A549 (cell line): ENCODE measurements around the gene GCDH. TPM values are rescaled to one million over a fixed set of nuclear protein-coding genes. Genes with fewer than 3 reads are reported as not detected.

ENCODE experiments used
- ATAC-seq, 2 experiments: fragments of 200-7000 bp in 1 of 2; fragments of >200 bp in 1 of 2; cut with Nextera tagmentation in 1 of 2; cut with Tn5 transposase in 1 of 2; 3 replicates each; pipeline versions ENCODE4 v1.8.0 to v1.9.1; 2018 to 2020; ENCODE audit warnings: mild to moderate bottlenecking in 1 of 2, moderate library complexity in 1 of 2
- CTCF ChIA-PET: fragments of 300-600 bp; sonication (Branson Sonifier 250); formaldehyde crosslinking; extraction: SDS; loops from one replicate; lab custom pipeline; 2021; ENCODE audit warnings: antibody characterized with exemption, inconsistent platforms; lab: Yijun Ruan, JAX
- POLR2A ChIA-PET: fragments of 350-600 bp; formaldehyde crosslinking; extraction: SDS; loops from one replicate; lab custom pipeline; 2021; ENCODE audit warnings: antibody characterized with exemption, inconsistent platforms; lab: Yijun Ruan, JAX
- DNase-seq, 2 experiments: peaks; one replicate each; pipeline versions ENCODE4 v3.0.0 to v3.0.0-alpha.2; 2011 to 2016; ENCODE audit warnings: low read depth in 1 of 2, low spot score in 1 of 2
- FAIRE-seq: peaks from 2 replicates; lab custom pipeline; 2011; peaks lifted over from hg19 to GRCh38; lab: Jason Lieb, UNC
- H3K27ac ChIP-seq, 2 experiments: fragments of >200 bp; sonication (Bioruptor Twin); formaldehyde crosslinking; 3 replicates each; pipeline ENCODE4 v1.5.1; 2016 to 2017
- H3K4me1 ChIP-seq: fragments of >200 bp; sonication (Bioruptor Twin); formaldehyde crosslinking; 3 replicates; pipeline ENCODE4 v1.6.1; 2016
- H3K4me2 ChIP-seq: fragments of >200 bp; sonication (Bioruptor Twin); formaldehyde crosslinking; 3 replicates; pipeline ENCODE4 v1.6.1; 2016
- H3K4me3 ChIP-seq: fragments of >200 bp; sonication (Bioruptor Twin); formaldehyde crosslinking; 3 replicates; pipeline ENCODE4 v1.5.1; 2016
- H3K9me3 ChIP-seq: fragments of >200 bp; sonication (Bioruptor Twin); formaldehyde crosslinking; 3 replicates; pipeline ENCODE4 v1.6.1; 2016
- CBX2 ChIP-seq: fragments of 200-600 bp; sonication (generic); IDR thresholded peaks from 2 replicates; pipeline ENCODE4 v1.6.1; 2016; ENCODE audit warnings: low read depth, mild to moderate bottlenecking, borderline replicate concordance
- EHMT2 ChIP-seq: fragments of 200-600 bp; sonication (generic); IDR thresholded peaks from 2 replicates; pipeline ENCODE4 v1.6.1; 2016; ENCODE audit warnings: antibody characterized with exemption, low read depth, mild to moderate bottlenecking, moderate library complexity
- EP300 ChIP-seq, 2 experiments: fragments of >200 bp; sonication (Bioruptor Twin); formaldehyde crosslinking; IDR thresholded peaks; 2 replicates in 1 of 2; 3 replicates in 1 of 2; pipeline ENCODE4 v1.6.1; 2016 to 2017
- FOXS1 ChIP-seq: fragments of 250-450 bp; sonication (Bioruptor Pico); IDR thresholded peaks from 2 replicates; pipeline ENCODE4 v1.5.0; 2020; ENCODE audit warnings: mild to moderate bottlenecking, moderate library complexity
- GATA3 ChIP-seq: IDR thresholded peaks from 2 replicates; pipeline ENCODE4 v1.6.1; 2012; ENCODE audit warnings: borderline replicate concordance
- HDAC2 ChIP-seq: fragments of 200-600 bp; sonication (generic); IDR thresholded peaks from 2 replicates; pipeline ENCODE4 v1.6.1; 2016
- HEYL ChIP-seq: fragments of 250-450 bp; sonication (Bioruptor Pico); IDR thresholded peaks from 2 replicates; pipeline ENCODE4 v1.8.0; 2021; ENCODE audit warnings: mild to moderate bottlenecking, moderate library complexity
- HOXB13 ChIP-seq: fragments of 250-450 bp; sonication (Bioruptor Pico); IDR thresholded peaks from 2 replicates; pipeline ENCODE4 v1.5.0; 2020; ENCODE audit warnings: low read depth, mild to moderate bottlenecking, moderate library complexity
- JUN ChIP-seq, 2 experiments: fragments of >200 bp; sonication (Bioruptor Twin); formaldehyde crosslinking; IDR thresholded peaks; 2 replicates in 1 of 2; 3 replicates in 1 of 2; pipeline ENCODE4 v1.6.1; 2016 to 2017
- JUNB ChIP-seq: fragments of >200 bp; sonication (Bioruptor Twin); formaldehyde crosslinking; IDR thresholded peaks from 2 replicates; pipeline ENCODE4 v1.6.1; 2016
- MYC ChIP-seq: IDR thresholded peaks from 2 replicates; pipeline ENCODE4 v1.6.1; 2012; ENCODE audit warnings: mild to moderate bottlenecking, inconsistent platforms, low read length, improper control_type of control experiment, borderline replicate concordance
- NFE2L2 ChIP-seq: fragments of 150-350 bp; conservative IDR thresholded peaks from 2 replicates; pipeline ENCODE4 v1.6.1; 2014; ENCODE audit warnings: low read length
- NR3C1 ChIP-seq: fragments of >200 bp; sonication (Bioruptor Twin); formaldehyde crosslinking; IDR thresholded peaks from 3 replicates; pipeline ENCODE4 v1.6.1; 2017
- RARB ChIP-seq: fragments of 250-450 bp; sonication (Bioruptor Pico); IDR thresholded peaks from 2 replicates; pipeline ENCODE4 v1.8.0; 2021; ENCODE audit warnings: mild to moderate bottlenecking, moderate library complexity
- REST ChIP-seq: fragments of 200-600 bp; sonication (generic); IDR thresholded peaks from 2 replicates; pipeline ENCODE4 v1.6.1; 2016; ENCODE audit warnings: antibody characterized with exemption, mild to moderate bottlenecking, moderate library complexity
- RFX5 ChIP-seq: fragments of 450-650 bp; IDR thresholded peaks from 2 replicates; pipeline ENCODE4 v1.7.1; 2014; ENCODE audit warnings: antibody characterized with exemption, mild to moderate bottlenecking, moderate library complexity
- TFCP2L1 ChIP-seq: fragments of 250-450 bp; sonication (Bioruptor Pico); IDR thresholded peaks from 2 replicates; pipeline ENCODE4 v1.5.0; 2021; ENCODE audit warnings: mild to moderate bottlenecking
- TP53 ChIP-seq: fragments of 250-450 bp; sonication (Bioruptor Pico); IDR thresholded peaks from 2 replicates; pipeline ENCODE4 v1.5.0; 2021; ENCODE audit warnings: mild to moderate bottlenecking, moderate library complexity
- ZC3H11A ChIP-seq: fragments of 450-650 bp; IDR thresholded peaks from 2 replicates; pipeline ENCODE4 v1.6.1; 2014; ENCODE audit warnings: antibody characterized with exemption, mild to moderate bottlenecking
- ZNF302 ChIP-seq: fragments of 250-450 bp; sonication (Bioruptor Pico); IDR thresholded peaks from 2 replicates; pipeline ENCODE4 v1.9.0; 2021; ENCODE audit warnings: inconsistent platforms, mild to moderate bottlenecking, moderate library complexity
- ZSCAN20 ChIP-seq: fragments of 250-450 bp; sonication (Bioruptor Pico); IDR thresholded peaks from 2 replicates; pipeline ENCODE4 v1.8.0; 2022; ENCODE audit warnings: mild to moderate bottlenecking, moderate library complexity
- WGBS: methylation state at CpG from one replicate; pipeline ENCODE4 v1.1.6; 2017; ENCODE audit errors: missing lambda C conversion rate; 5-methylcytosine and 5-hydroxymethylcytosine counted together
- polyA plus RNA-seq, 4 experiments: library from polyadenylated mRNA; depleted of rRNA in 3 of 4; stranded (reverse); fragments of >200 nt; fragmentation: RNase III in 1 of 4; extraction: RNeasy Plus Mini Kit Qiagen cat#74134 plus additional on column Dnase treatment in 1 of 4; gene quantifications; 2 replicates in 3 of 4; 3 replicates in 1 of 4; pipeline ENCODE4 v1.2.3, GENCODE V29; 2011 to 2017
- TF ChIP-seq, protein P1 (sequence below): fragments of >200 bp; sonication (Bioruptor Twin); formaldehyde crosslinking; IDR thresholded peaks from 3 replicates; pipeline ENCODE4 v1.5.1; 2016
- TF ChIP-seq, protein P2 (sequence below): fragments of 150-350 bp; IDR thresholded peaks from 2 replicates; pipeline ENCODE4 v1.6.1; 2014; ENCODE audit warnings: low read depth, mild to moderate bottlenecking, low read length
- TF ChIP-seq, protein P3 (sequence below): fragments of 250-450 bp; sonication (Bioruptor Pico); IDR thresholded peaks from 2 replicates; pipeline ENCODE4 v1.5.0; 2020; ENCODE audit warnings: low read depth, mild to moderate bottlenecking, moderate library complexity

Gene GCDH
- polyA plus RNA-seq, 2 of the 4 experiments (the other 2 are of a cell fraction): 8.8 to 15.2 TPM

GRCh38 chr19:12907166-12907565 is 16.2 kb downstream of the GCDH start (continued):
- TF ChIP-seq ZC3H11A (no peak), EP300 (IDR thresholded peaks at IDR 0.05) (no peak), ZSCAN20 (no peak), RARB (CRISPR knock-in tag) (no peak)

GRCh38 chr19:12912571-12912970 is 21.6 kb downstream of the GCDH start:
- ATAC-seq: no peak
- TF ChIP-seq JUN (IDR thresholded peaks at IDR 0.05): no peak
- TF ChIP-seq, protein P1, sequence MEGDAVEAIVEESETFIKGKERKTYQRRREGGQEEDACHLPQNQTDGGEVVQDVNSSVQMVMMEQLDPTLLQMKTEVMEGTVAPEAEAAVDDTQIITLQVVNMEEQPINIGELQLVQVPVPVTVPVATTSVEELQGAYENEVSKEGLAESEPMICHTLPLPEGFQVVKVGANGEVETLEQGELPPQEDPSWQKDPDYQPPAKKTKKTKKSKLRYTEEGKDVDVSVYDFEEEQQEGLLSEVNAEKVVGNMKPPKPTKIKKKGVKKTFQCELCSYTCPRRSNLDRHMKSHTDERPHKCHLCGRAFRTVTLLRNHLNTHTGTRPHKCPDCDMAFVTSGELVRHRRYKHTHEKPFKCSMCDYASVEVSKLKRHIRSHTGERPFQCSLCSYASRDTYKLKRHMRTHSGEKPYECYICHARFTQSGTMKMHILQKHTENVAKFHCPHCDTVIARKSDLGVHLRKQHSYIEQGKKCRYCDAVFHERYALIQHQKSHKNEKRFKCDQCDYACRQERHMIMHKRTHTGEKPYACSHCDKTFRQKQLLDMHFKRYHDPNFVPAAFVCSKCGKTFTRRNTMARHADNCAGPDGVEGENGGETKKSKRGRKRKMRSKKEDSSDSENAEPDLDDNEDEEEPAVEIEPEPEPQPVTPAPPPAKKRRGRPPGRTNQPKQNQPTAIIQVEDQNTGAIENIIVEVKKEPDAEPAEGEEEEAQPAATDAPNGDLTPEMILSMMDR: no peak
- TF ChIP-seq, protein P2, sequence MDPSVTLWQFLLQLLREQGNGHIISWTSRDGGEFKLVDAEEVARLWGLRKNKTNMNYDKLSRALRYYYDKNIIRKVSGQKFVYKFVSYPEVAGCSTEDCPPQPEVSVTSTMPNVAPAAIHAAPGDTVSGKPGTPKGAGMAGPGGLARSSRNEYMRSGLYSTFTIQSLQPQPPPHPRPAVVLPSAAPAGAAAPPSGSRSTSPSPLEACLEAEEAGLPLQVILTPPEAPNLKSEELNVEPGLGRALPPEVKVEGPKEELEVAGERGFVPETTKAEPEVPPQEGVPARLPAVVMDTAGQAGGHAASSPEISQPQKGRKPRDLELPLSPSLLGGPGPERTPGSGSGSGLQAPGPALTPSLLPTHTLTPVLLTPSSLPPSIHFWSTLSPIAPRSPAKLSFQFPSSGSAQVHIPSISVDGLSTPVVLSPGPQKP: no peak
- TF ChIP-seq GATA3: no peak
- TF ChIP-seq CBX2: no peak
- no peak for TF ChIP-seq RFX5
- TF ChIP-seq NR3C1: no peak
- TF ChIP-seq, protein P3, sequence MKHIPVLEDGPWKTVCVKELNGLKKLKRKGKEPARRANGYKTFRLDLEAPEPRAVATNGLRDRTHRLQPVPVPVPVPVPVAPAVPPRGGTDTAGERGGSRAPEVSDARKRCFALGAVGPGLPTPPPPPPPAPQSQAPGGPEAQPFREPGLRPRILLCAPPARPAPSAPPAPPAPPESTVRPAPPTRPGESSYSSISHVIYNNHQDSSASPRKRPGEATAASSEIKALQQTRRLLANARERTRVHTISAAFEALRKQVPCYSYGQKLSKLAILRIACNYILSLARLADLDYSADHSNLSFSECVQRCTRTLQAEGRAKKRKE (CRISPR knock-in tag): no peak
- TF ChIP-seq JUNB: no peak
- no peak for TF ChIP-seq ZNF302 (CRISPR knock-in tag)
- no peak for TF ChIP-seq EHMT2
- TF ChIP-seq REST: no peak
- TF ChIP-seq TP53 (CRISPR knock-in tag): no peak
- no peak for TF ChIP-seq TFCP2L1
- TF ChIP-seq HOXB13 (CRISPR knock-in tag): no peak
- TF ChIP-seq NFE2L2: no peak
- no peak for TF ChIP-seq HDAC2
- TF ChIP-seq MYC: no peak
- no peak for TF ChIP-seq HEYL (CRISPR knock-in tag)
- no peak for TF ChIP-seq FOXS1 (CRISPR knock-in tag)
- TF ChIP-seq, all 56 proteins: peak for 0
- Histone ChIP-seq H3K4me3 (no peak overlapping the region), H3K27ac (no peak overlapping the region), H3K4me1 (no peaks in the 10 kb centered on the region), H3K4me2 (no peak overlapping the region), H3K9me3 (no peaks in the 10 kb centered on the region)
- FAIRE-seq (no peak), DNase-seq (no peak)
- WGBS: 40% methylated on average over 4 of the region's 4 CpGs
- POLR2A ChIA-PET: no interaction called here
- CTCF ChIA-PET: interaction anchor here (0.6 to 1.5 kb wide), 3 partner anchors 18 to 181 kb away, joined by 3 to 4 read pairs (median 3); no protein-coding TSS in a partner anchor
